Mucosa of stomach (tissue), 1 donor: Measurements from ENCODE around the gene ZMIZ1.
"Not testable (repeated sequence)": the region's sequence is repeated elsewhere in the genome, so short reads cannot be mapped to it uniquely, and the experiment has no call there.

ENCODE experiments used
- H3K27me3 ChIP-seq: one replicate; pipeline ENCODE4 v1.7.0; 2013; ENCODE audit warnings: mild to moderate bottlenecking, low read length; ENCODE audit not compliant: control insufficient read depth, insufficient read depth
- H3K36me3 ChIP-seq: one replicate; pipeline ENCODE4 v1.7.0; 2013; ENCODE audit warnings: low read length; ENCODE audit not compliant: control insufficient read depth, insufficient read depth
- H3K4me1 ChIP-seq: one replicate; pipeline ENCODE4 v1.7.0; 2013; ENCODE audit warnings: mild to moderate bottlenecking, low read length; ENCODE audit not compliant: control insufficient read depth, insufficient read depth
- H3K4me3 ChIP-seq: one replicate; pipeline ENCODE4 v1.7.0; 2013; ENCODE audit warnings: low read length
- H3K9ac ChIP-seq: one replicate; pipeline ENCODE4 v1.7.0; 2013; ENCODE audit warnings: mild to moderate bottlenecking, low read length, moderate library complexity
- H3K9me3 ChIP-seq: one replicate; pipeline ENCODE4 v1.7.0; 2013; ENCODE audit warnings: mild to moderate bottlenecking, low read length, moderate library complexity; ENCODE audit not compliant: control insufficient read depth
- donor health status: Pancreatic carcinoma.

Gene ZMIZ1

GRCh38 chr10:79025199-79025832 is 43.5 kb upstream of the ZMIZ1 start:
- peaks cover 39% of the 10 kb centered on the region for H3K4me1 ChIP-seq
- H3K9me3 ChIP-seq: no peaks in the 10 kb centered on the region
- no peaks in the 10 kb centered on the region for H3K36me3 ChIP-seq
- no peak overlapping the region for H3K9ac ChIP-seq
- H3K27me3 ChIP-seq: no peaks in the 10 kb centered on the region
- H3K4me3 ChIP-seq: no peak overlapping the region

GRCh38 chr10:79026341-79026761 is 42.4 kb upstream of the ZMIZ1 start:
- H3K4me3 ChIP-seq: no peak overlapping the region
- no peaks in the 10 kb centered on the region for H3K27me3 ChIP-seq
- H3K36me3 ChIP-seq: no peaks in the 10 kb centered on the region
- H3K9me3 ChIP-seq: no peaks in the 10 kb centered on the region
- peaks cover 39% of the 10 kb centered on the region for H3K4me1 ChIP-seq
- no peak overlapping the region for H3K9ac ChIP-seq

DNA sequence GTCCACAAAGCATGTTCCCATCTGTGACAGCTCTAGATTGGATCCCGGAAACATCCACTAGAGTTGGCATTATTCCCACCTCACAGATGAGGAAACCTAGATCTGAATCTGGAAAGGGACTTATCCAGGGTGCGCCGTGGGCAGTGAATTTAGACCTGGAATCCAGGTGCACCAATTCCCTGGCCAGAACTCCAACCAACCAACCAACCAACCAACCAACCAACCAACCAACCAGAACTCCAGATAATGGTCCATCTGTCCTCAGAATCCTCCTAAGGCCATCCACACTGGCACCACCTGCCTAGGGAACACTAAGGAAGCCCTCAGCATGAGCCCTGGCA is 42.0 kb upstream of the ZMIZ1 start:
- H3K27me3 ChIP-seq: no peaks in the 10 kb centered on the region
- no peaks in the 10 kb centered on the region for H3K36me3 ChIP-seq
- H3K4me1 ChIP-seq: peaks cover 39% of the 10 kb centered on the region
- no peak overlapping the region for H3K4me3 ChIP-seq
- no peak overlapping the region for H3K9ac ChIP-seq
- no peaks in the 10 kb centered on the region for H3K9me3 ChIP-seq

DNA sequence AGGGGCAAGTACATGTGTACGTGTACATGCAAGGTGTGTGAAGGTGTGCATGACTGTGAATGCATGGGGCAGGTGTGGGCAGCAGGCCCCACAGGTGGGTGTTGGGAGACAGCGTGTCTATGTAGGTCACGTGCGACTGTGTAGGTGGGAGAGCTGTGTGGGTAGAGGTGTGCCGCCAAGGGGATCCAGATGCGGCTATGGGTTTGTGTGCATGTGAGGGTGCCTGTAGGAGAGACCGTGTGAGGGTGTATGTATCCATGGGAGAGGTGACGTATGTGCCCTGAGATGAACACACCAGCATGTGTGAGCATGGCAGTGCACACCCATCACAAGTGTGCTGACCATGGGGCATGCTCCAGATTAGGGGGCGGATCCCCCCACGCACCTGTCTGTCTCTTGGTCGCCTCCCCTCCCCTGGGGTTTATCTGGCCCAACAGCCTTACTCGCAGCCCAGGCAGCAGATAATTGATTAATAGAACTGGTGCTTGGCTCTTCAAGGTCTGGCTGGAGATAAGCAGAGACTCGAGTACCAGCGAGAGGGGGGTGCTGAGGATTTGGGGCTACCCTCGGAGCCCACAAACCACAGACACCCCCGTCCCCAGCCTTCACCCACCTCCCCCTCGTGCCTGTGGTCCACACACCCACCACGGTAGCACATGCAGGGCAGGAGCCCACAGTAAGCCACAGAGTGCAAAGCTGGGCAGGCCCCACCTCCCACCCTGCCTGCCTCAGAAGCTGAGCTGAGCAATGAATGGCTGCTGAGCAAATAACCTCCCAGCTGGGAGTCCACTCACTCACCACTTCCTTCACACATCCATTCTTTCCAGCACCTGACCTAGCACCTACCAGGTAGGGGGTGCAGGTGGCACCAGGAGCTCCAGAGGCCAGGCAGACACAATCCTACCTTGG is 41.4 kb upstream of the ZMIZ1 start:
- H3K9ac ChIP-seq: no peak overlapping the region
- no peaks in the 10 kb centered on the region for H3K9me3 ChIP-seq
- no peak overlapping the region for H3K4me3 ChIP-seq
- H3K27me3 ChIP-seq: no peaks in the 10 kb centered on the region
- H3K36me3 ChIP-seq: no peaks in the 10 kb centered on the region
- H3K4me1 ChIP-seq: peaks cover 39% of the 10 kb centered on the region

DNA sequence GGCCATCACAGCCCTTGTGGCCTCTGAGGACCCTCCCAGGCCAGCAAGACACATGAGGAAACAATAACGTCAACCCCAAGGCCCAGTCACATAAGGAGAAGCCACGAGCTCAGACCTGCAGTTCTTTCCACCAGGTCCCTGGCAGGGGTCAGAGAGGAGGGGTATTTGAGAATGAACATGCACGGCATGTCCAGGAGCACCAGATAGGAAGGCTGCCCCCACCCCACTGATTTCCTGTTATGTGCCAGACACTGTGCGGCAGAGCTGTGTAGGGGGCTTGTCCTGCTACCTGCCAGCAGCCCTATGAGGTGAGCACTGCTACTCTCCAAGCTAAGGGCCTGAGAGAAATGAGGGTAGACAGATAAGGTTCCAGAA is 40.7 kb upstream of the ZMIZ1 start:
- no peak overlapping the region for H3K9ac ChIP-seq
- H3K9me3 ChIP-seq: no peaks in the 10 kb centered on the region
- peaks cover 36% of the 10 kb centered on the region for H3K4me1 ChIP-seq
- no peaks in the 10 kb centered on the region for H3K27me3 ChIP-seq
- no peaks in the 10 kb centered on the region for H3K36me3 ChIP-seq
- no peak overlapping the region for H3K4me3 ChIP-seq

- Histone ChIP-seq H3K4me1 (peaks cover 31% of the 10 kb centered on the region), H3K36me3 (no peaks in the 10 kb centered on the region), H3K9me3 (no peaks in the 10 kb centered on the region), H3K4me3 (no peak overlapping the region), H3K27me3 (no peaks in the 10 kb centered on the region), H3K9ac (no peak overlapping the region)
Observed at GRCh38 chr10:79028451-79029010, 40.2 kb upstream of the ZMIZ1 start.

DNA sequence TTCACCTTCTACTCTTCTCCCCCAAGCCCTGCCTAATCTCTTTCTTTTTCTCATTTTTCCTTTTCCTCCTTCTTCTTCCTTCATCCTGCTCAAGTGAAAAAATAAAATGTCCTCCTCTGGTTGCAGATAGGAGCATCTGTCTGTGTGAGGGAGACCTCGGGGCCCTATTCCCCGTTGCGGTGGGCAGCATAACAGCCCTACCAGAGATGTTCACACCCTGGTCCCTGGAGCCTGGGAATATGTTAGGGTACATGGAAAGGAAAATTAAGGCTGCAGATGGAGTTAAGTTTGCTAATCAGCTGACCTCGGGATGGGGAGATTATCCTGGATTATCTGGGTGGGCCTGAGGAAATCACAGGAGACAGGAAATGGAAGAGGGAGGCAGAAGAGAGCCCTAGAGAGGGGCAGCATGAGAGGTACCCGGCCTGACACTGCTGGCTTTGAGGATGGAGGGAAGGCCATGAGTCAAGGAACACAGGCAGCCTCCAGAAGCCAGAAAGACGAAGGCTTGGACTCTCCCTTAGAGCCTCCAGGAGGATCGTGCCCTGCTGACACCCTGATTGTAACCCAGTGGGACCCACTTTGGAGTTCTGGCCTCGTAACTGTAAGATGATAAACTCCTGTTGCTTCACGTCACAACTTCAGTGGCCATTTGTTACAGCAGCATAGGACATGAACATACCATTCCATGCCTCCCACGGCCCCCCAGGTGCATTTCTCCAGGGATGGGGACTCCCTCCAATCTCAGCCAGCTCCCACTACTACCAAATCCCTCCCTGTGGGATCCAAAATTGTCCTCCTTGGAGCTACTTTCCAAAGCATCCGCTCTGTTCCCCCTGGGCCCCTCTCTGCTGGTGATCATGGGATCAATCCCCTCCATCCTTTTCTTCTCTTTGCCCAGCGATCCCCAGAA is 39.0 kb upstream of the ZMIZ1 start:
- no peaks in the 10 kb centered on the region for H3K9me3 ChIP-seq
- no peaks in the 10 kb centered on the region for H3K36me3 ChIP-seq
- H3K27me3 ChIP-seq: no peaks in the 10 kb centered on the region
- peaks cover 26% of the 10 kb centered on the region for H3K4me1 ChIP-seq
- no peak overlapping the region for H3K4me3 ChIP-seq
- H3K9ac ChIP-seq: no peak overlapping the region

DNA sequence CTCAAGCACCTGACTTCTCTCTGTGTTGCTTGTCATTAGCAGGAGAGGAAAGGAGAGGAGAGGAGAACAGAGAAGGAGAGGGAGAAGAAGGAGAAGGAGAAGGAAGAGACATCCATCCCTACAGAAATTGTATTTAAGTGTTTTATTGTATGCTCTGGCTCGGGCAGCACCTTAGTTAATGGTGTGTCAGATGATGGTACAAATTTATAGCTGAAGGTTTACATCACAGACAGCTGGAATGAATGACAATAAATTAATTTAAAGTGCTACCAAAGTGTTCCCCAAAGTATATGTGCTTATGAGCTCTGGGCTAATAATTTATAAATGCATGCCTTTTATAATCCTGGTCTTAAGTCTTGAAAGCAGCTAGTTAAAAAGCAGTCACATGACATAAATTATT is 38.1 kb upstream of the ZMIZ1 start:
- Histone ChIP-seq H3K27me3 (no peaks in the 10 kb centered on the region), H3K36me3 (no peaks in the 10 kb centered on the region), H3K9ac (no peak overlapping the region), H3K9me3 (no peaks in the 10 kb centered on the region), H3K4me1 (peaks cover 26% of the 10 kb centered on the region), H3K4me3 (no peak overlapping the region)

GRCh38 chr10:79031723-79032122 is 37.0 kb upstream of the ZMIZ1 start:
- Histone ChIP-seq H3K4me3 (no peak overlapping the region), H3K9ac (no peak overlapping the region), H3K9me3 (no peaks in the 10 kb centered on the region), H3K27me3 (no peaks in the 10 kb centered on the region), H3K4me1 (peaks cover 24% of the 10 kb centered on the region), H3K36me3 (no peaks in the 10 kb centered on the region)

- Histone ChIP-seq H3K9me3 (no peaks in the 10 kb centered on the region), H3K36me3 (no peaks in the 10 kb centered on the region), H3K9ac (no peak overlapping the region), H3K4me3 (no peak overlapping the region), H3K4me1 (peaks cover 12% of the 10 kb centered on the region), H3K27me3 (no peaks in the 10 kb centered on the region)
Observed at GRCh38 chr10:79034271-79034876, 34.4 kb upstream of the ZMIZ1 start.

DNA sequence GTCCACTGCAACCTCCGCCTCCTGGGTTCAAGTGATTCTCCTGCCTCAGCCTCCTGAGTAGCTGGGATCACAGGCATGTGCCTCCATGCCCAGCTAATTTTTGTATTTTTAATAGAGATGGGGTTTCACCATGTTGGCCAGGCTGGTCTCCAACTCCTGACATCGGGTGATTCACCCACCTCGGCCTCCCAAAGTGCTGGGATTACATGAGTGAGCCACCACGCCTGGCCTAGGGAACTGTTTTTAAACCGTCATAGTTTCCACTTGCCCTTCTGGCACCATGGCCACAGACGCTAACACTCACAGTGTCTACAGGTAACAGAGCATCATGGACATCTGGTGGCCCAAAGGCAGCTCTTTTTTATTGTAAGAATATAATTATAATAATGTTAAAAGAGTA is 32.4 kb upstream of the ZMIZ1 start:
- peaks cover 12% of the 10 kb centered on the region for H3K4me1 ChIP-seq
- not testable (repeated sequence) for H3K9me3 ChIP-seq, H3K36me3 ChIP-seq, H3K9ac ChIP-seq, H3K4me3 ChIP-seq, H3K27me3 ChIP-seq
